H1 (cell line): Measurements from ENCODE around the gene ARL10. TPM values are rescaled to one million over a fixed set of nuclear protein-coding genes. Genes with fewer than 3 reads are reported as not detected.

Source experiments
- CBX8 ChIP-seq: fragments of 300-800, 300-1000 bp; sonication (generic); IDR thresholded peaks from 2 replicates; pipeline ENCODE4 v1.7.1; 2016; ENCODE audit warnings: low read depth, low read length, borderline replicate concordance
- CREB1 ChIP-seq: IDR thresholded peaks from 2 replicates; pipeline ENCODE4 v1.6.1; 2012; ENCODE audit warnings: inconsistent platforms
- KDM1A ChIP-seq: fragments of 200-600, 300-600 bp; sonication (generic); IDR thresholded peaks from 2 replicates; pipeline ENCODE4 v1.7.1; 2016; ENCODE audit warnings: mild to moderate bottlenecking, low read length, borderline replicate concordance
- PHF8 ChIP-seq: fragments of 200-600 bp; sonication (generic); conservative IDR thresholded peaks from 2 replicates; pipeline ENCODE4 v1.7.1; 2012; ENCODE audit warnings: low read depth, mild to moderate bottlenecking, inconsistent platforms, low read length, moderate library complexity
- SRF ChIP-seq: IDR thresholded peaks from 2 replicates; pipeline ENCODE4 v1.6.1; 2011; ENCODE audit warnings: mild to moderate bottlenecking, low read depth, low read length, moderate library complexity
- YY1 ChIP-seq: IDR thresholded peaks from 2 replicates; pipeline ENCODE4 v1.6.1; 2011; ENCODE audit warnings: low read depth, mild to moderate bottlenecking, low read length
- polyA plus RNA-seq, 7 experiments: library from polyadenylated mRNA; depleted of rRNA in 3 of 7; stranded (reverse) in 5 of 7; unstranded in 2 of 7; fragments of >200 nt in 5 of 7; fragments of 200-250 nt in 2 of 7; gene quantifications; 1 replicate in 5 of 7; 2 replicates in 1 of 7; 4 replicates in 1 of 7; pipeline versions ENCODE4 v1.2.1 to v1.2.3, GENCODE V29; 2011 to 2013; ENCODE audit warnings: missing spikeins in 2 of 7, mixed read lengths in 2 of 7
- total RNA-seq: library from RNA; stranded (reverse); fragmentation: NEBNext Ultra II Directional; extraction: Animal tissue kit (Norgen Biotek cat#: 25700); gene quantifications from 2 replicates; pipeline ENCODE4 v1.2.1, GENCODE V29; 2021
- TF ChIP-seq, protein P1 (sequence below): IDR thresholded peaks from 2 replicates; pipeline ENCODE4 v1.6.1; 2011; ENCODE audit warnings: low read depth, mild to moderate bottlenecking, low read length; ENCODE audit not compliant: insufficient read depth

ARL10 gene
- total and polyA plus RNA-seq, 2 of the 8 experiments (the other 6 are each of a cell fraction or from before 2014, with no cell fraction given) = 3.1 to 7.4 TPM

DNA sequence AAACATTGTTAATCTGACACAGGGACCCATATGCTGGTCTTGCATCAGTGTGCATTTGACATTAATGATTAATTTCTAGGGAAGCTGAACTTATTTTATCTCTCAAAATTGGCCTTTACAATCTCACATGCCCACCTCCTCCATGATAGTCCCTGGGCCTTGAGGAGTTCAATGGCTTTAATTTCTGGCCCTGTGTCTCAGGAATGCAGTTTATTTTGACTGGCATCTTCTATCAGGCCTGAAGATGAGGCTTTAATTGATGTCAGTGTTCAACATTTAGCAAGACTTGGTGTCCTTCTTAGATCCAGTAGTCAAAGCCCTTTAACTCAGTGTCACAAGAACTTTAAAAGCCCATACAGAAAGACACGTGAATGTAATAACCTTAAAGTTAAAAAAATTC is 61.6 kb downstream of the ARL10 start (continued):
- TF ChIP-seq KDM1A = no peak
- no peak for TF ChIP-seq SRF
- no peak for TF ChIP-seq PHF8
- no peak for TF ChIP-seq CBX8
- no peak for TF ChIP-seq YY1
- TF ChIP-seq, protein P1, sequence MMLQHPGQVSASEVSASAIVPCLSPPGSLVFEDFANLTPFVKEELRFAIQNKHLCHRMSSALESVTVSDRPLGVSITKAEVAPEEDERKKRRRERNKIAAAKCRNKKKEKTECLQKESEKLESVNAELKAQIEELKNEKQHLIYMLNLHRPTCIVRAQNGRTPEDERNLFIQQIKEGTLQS = no peak
- TF ChIP-seq CREB1 = no peak
